H54 (cell line): ENCODE measurements around the gene FXYD7.

Experiments used
- DNase-seq: peaks from one replicate; pipeline ENCODE4 v3.0.0; 2011; ENCODE audit warnings: low spot score, mixed read lengths; ENCODE audit not compliant: insufficient read length
- FAIRE-seq: peaks from 3 replicates; lab custom pipeline; 2011; peaks lifted over from hg19 to GRCh38; lab: Jason Lieb, UNC
- POLR2A ChIP-seq: IDR thresholded peaks from 2 replicates; pipeline ENCODE4 v1.6.1; 2011; ENCODE audit warnings: low read depth, mild to moderate bottlenecking, low read length

The FXYD7 gene

GRCh38 chr19:35105411-35106290 is 37.4 kb upstream of the FXYD7 start:
- TF ChIP-seq POLR2A: no peak
- DNase-seq (no peak), FAIRE-seq (no peak)

GRCh38 chr19:35106291-35106583 is 36.8 kb upstream of the FXYD7 start:
- no peak for DNase-seq

DNA sequence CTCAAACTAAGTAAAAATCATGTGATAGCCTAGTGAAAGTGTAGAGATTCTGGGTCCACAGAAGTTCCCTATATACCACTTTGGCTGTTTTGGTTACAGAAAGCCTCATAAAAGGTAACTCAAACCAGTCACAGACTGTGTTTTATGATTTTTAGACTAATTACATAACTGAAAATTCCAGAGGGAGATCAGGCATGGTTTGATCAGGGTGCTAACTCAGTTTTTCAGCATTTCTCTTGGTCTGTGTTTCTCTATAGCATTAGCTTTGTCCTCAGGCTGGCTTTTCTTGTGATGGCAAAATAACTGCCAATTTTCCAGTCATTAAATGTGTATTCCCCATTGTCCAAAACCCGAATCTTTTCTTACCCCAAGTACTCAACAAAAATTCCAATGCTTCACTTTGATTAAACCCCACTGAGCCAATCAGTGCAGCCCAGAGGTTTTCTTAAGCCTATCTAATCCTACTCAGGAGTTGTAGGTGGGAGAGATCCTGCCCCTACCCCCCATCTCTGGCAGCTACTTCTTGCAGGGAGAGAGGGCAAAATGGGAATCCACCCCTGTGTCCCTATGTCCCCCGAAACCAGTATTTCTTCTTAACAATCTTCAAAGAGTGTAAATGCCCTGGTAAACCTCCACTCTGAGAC is 36.0 kb upstream of the FXYD7 start:
- no peak for TF ChIP-seq POLR2A
- FAIRE-seq (no peak), DNase-seq (no peak)

More at GRCh38 chr19:35106291-35106583, 36.8 kb upstream of the FXYD7 start:
- TF ChIP-seq POLR2A: no peak
- no peak for FAIRE-seq

- DNase-seq (peak; percentile 88), FAIRE-seq (peak; percentile 36)
- no peak for TF ChIP-seq POLR2A
Measured at GRCh38 chr19:35107545-35107944, 35.5 kb upstream of the FXYD7 start.

GRCh38 chr19:35108730-35109129 is 34.3 kb upstream of the FXYD7 start:
- DNase-seq: no peak
- FAIRE-seq: no peak

GRCh38 chr19:35109395-35110112 is 33.5 kb upstream of the FXYD7 start:
- TF ChIP-seq POLR2A: no peak
- FAIRE-seq (no peak), DNase-seq (peak; percentile 82)

More at GRCh38 chr19:35108730-35109129, 34.3 kb upstream of the FXYD7 start:
- no peak for TF ChIP-seq POLR2A

GRCh38 chr19:35110974-35111373 is 32.1 kb upstream of the FXYD7 start:
- no peak for DNase-seq
- no peak for TF ChIP-seq POLR2A
- FAIRE-seq: no peak

DNA sequence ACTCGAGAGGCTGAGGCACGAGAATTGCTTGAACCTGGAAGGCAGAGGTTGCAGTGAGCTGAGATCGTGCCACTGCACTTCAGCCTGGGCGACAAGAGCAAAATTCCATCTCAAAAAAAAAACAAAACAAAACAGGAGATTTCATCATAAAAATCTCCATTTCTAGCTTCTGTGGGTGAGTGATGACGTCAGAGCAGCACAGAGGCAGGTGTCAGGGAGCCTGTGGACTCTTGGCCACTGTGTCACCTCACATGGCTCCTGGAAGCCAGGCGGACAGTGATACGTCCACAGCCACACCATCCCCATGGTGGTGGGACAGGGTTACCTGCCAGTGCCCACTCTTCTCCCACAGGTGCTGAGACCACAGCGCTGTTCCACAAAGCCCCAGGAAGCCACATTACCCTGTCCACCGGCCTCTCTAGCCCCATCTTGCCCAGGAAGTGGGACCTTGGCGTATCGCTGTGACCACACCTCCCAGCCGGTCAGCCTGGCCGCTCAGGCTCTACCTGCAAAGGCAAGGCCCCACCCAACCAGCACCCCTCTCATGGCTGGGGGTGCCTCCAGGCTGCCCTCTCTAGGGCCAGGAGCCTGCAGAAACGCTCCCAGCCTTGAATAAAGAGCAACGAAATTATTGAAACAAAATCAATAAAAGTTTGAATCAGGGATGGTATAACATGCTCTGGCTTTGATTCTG is 29.9 kb upstream of the FXYD7 start:
- no peak for DNase-seq
- no peak for FAIRE-seq

DNA sequence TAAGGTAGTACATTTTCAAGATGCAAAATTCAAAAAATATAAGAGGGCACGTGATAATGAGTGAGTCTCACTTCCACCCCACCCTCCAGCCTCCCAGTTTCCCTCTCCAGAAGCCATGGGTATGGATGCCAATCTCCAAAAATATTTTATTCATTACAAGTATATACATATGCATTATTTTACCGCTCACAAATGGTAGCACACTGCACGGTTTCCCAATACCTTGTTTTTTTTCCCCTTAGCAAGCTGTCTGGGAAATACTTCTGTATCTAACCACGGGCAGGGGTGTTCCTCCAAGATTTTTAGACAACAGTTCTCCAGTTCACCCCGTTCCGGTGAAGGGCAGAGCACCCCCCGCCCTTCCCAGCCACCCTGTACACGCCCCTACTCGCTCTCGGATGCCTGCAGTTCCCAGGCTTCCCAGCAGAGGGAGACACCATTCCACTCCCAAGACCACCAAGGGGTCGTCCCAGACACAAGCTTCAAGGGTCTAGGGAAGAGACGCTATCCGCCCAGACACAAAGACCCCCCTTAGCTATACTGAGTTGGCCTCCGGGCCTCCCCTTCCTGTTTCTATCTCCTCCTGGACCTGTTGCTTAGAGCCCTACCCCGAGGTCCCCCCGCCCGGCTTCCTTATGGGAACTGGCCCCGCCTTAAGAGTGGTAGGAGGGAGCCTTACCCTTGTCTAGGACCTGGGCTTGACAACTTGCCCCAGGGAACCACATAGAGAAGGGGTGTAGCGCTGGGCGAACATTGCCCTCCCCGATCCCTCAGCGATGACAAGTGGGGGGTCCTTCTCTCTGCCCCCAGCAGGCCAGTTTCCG is 28.5 kb upstream of the FXYD7 start:
- FAIRE-seq: no peak

More for the DNA sequence above, 29.9 kb upstream of the FXYD7 start:
- no peak for TF ChIP-seq POLR2A

GRCh38 chr19:35115177-35115951 is 27.7 kb upstream of the FXYD7 start, which contains the start of gene FXYD3:
TSS of gene FXYD3 (plus strand) at chr19:35115823. CDS start at chr19:35119377, 3,554 bp downstream.
- FAIRE-seq (no peak), DNase-seq (no peak)
- TF ChIP-seq POLR2A: no peak

More for the DNA sequence above, 28.5 kb upstream of the FXYD7 start:
- TF ChIP-seq POLR2A: no peak
- DNase-seq: peak; percentile 85

DNA sequence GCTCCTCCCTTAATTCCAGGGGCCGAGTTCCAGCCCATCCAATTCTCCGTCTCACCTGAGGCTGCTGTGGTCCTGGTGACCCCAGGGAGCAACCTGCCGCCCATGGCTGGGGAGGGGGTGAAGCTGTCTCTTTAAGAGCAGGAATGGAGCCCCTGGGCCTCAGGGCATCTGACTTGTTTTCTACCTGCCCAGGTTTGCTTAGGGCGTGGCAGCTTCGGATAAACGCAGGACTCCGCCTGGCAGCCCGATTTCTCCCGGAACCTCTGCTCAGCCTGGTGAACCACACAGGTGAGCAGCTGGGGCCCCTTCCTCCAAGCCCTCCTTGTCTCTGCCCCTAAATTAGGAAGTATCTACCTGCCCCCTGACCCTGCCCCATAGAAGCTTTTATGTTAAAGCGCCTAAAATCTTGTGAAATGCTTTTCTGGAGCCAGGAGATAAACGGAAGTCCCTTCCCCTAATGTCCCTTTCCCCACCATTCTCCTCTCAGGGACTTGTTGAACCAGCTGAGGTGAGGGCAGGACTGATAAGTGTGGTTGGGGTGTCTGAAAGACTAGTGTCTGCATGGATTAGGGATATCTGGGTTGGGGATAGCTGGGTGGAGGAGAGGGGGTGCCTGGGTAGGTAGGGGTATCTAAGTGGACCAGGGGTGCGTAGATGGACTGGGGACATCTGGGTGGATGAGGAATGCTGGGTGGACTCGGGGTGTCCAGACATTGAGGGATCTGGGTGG is 26.8 kb upstream of the FXYD7 start:
- FAIRE-seq: no peak

GRCh38 chr19:35117116-35117515 is 25.9 kb upstream of the FXYD7 start:
- no peak for TF ChIP-seq POLR2A
- DNase-seq (no peak), FAIRE-seq (no peak)

More for the DNA sequence above, 26.8 kb upstream of the FXYD7 start:
- no peak for DNase-seq
- no peak for TF ChIP-seq POLR2A
